HT-29 (cell line): ENCODE data around the gene NUAK2. TPM values are rescaled to one million over a fixed set of nuclear protein-coding genes. Genes with fewer than 3 reads are reported as not detected.

ENCODE experiments used
- DNase-seq: peaks from one replicate; pipeline ENCODE4 v3.0.0-alpha.2; 2015; ENCODE audit warnings: low spot score
- small RNA-seq: library from RNA; depleted of rRNA; stranded (forward); fragments of <200 nt; gene quantifications from one replicate; pipeline ENCODE3, GENCODE V24; 2014
- total RNA-seq: library from RNA; depleted of rRNA; stranded (reverse); fragments of >200 nt; shearing (Covaris generic); gene quantifications from 2 replicates; pipeline ENCODE4 v1.2.3, GENCODE V29; 2014; rRNA removed

Gene NUAK2
- total RNA-seq, 1 experiment from 2014 or later, result 3.9 TPM

DNA sequence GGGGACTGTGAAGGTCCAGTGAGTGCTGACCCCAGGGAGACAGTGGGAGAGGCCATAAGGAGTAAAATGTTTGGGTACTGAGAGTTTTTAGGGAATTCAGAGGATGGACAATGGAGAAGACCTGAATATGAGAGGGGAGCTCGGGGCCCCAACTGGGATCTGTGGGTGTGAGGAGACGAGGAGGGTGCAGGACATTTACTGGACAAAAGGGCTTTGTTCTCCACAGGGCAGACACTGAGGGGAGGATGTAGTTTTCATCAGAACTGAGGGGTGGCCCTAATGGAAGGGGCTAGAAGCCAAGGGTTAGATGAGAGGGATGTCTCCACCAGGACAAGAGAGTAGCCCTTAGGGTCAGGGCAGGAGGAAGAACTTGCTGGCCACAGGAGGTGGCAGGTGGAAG lies 63.8 kb downstream of the NUAK2 start:
- no peak for DNase-seq

DNA sequence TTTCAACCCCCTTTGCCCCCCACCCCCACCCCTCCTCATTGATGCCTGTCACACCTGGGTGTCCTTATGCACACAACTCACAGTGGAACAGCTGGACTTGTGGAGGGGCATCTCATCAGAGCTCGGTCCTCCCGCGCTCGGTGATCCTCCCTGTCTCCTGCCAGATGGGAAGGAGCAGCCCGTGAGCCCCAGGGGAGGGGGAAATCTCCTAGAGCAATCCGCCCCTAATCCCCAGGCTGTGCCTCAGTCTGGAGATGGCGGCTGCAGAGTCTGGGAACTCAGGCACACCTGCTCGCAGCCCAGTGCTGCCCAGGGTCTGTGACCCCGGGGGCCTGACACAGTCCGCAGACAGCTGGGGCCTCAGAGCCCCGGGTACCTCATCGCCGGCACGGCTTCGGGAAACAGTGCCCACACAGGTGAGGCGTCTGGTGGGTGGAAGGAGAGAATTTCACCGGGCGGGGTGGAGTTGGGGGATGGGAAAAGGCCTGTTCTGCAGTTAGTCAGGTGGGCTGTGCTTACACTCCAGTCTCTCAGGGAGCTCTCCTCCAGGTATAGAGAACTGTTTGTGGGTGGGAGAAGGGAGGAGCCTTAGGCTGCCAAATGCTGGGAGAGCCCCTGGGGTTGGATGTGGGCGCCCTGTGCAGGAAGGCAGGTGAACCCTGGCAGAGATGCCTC lies 64.5 kb downstream of the NUAK2 start:
- no peak for DNase-seq

DNA sequence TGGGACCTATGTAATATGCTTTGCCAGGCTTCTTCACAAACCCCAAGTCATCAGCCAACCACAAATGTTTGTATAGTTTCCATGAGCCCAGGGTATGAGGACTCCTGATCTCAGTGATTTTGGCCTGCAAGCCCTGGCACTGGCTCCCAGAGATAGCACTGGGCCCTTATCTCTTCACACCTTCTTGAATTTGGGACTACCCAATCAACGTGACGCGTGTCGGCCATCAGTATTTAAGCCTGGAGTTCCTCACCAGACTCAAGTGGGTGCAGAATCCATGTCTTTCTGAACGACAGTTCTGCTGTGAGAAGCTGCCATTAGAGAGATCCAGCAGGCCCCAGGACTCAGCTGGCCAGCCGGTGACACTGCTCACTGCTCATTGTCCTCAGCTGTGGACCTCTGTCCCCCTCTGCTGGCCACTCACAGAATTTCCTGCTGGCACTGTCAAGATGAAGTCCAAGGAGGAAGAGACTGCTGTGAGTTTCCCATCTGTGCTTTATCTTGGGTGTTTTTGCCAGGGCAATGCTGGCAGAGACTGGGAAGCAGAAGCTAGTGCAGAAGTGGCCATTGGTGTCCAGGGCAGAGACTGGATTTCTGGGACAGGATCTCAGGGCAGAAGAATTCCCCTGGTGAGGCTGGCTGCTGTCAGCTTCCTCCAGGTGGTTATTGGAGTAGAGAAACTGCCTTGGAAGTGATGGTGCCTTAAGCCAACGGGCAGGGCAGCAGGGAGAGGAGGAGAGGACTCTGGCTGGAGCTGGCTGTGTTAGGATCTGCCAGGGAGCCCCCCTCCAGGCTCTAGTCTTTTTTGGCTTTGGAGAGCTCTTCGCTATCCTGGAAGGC lies 65.4 kb downstream of the NUAK2 start:
- peak; percentile 94 for DNase-seq

Small RNA genes within 50 kb of the gene (small RNA-seq; reads per million reads assigned to genes)
- gene SNRPGP10, result not detected

Other genes with a start within 250 kb of the NUAK2 start
- gene TMEM81, start 237.3 kb downstream of the NUAK2 start, total RNA-seq, result 0.92 and 1.5 TPM in 2 replicates
- gene RBBP5, start 199.8 kb downstream of the NUAK2 start, total RNA-seq, result 10.7 and 12.2 TPM in 2 replicates
- 1.2 and 1.7 TPM in 2 replicates for gene DSTYK, start 110.0 kb downstream of the NUAK2 start, total RNA-seq
- gene TMCC2, start 93.8 kb downstream of the NUAK2 start, total RNA-seq, result 0.08 and 0.21 TPM in 2 replicates
- gene KLHDC8A, start 35.2 kb upstream of the NUAK2 start, total RNA-seq, result not detected in 2 replicates
- 3.8 and 7.1 TPM in 2 replicates for gene LEMD1, start 100.3 kb upstream of the NUAK2 start, total RNA-seq
- 1.8 and 1.9 TPM in 2 replicates for gene BLACAT1, start 134.3 kb upstream of the NUAK2 start, total RNA-seq
- gene CDK18, start 182.9 kb upstream of the NUAK2 start, total RNA-seq, result 22.2 and 27.6 TPM in 2 replicates